Chondrocyte (in vitro differentiated cells): ENCODE data around the gene AKAP10. TPM values are rescaled to one million over a fixed set of nuclear protein-coding genes. Genes with fewer than 3 reads are reported as not detected.

Source experiments
- DNase-seq: peaks from one replicate; pipeline ENCODE4 v3.0.0; 2021; ENCODE audit warnings: mixed read lengths, low spot score
- H3K27ac Mint-ChIP-seq: one replicate; pipeline ENCODE4 v1.8.0; 2021; ENCODE audit warnings: mild to moderate bottlenecking, moderate library complexity, mixed read lengths; ENCODE audit not compliant: unreplicated experiment
- H3K27me3 Mint-ChIP-seq: 2 replicates; pipeline ENCODE4 v1.8.0; 2021; ENCODE audit warnings: low read depth, mixed read lengths
- H3K36me3 Mint-ChIP-seq: 2 replicates; pipeline ENCODE4 v1.8.0; 2021; ENCODE audit warnings: low read depth, mixed read lengths
- H3K4me1 Mint-ChIP-seq: 2 replicates; pipeline ENCODE4 v1.8.0; 2021; ENCODE audit warnings: low read depth, mild to moderate bottlenecking, mixed read lengths
- H3K4me3 Mint-ChIP-seq: one replicate; pipeline ENCODE4 v1.8.0; 2021; ENCODE audit warnings: mild to moderate bottlenecking, moderate library complexity, mixed read lengths; ENCODE audit not compliant: unreplicated experiment
- H3K9me3 Mint-ChIP-seq: 2 replicates; pipeline ENCODE4 v1.8.0; 2021; ENCODE audit warnings: low read depth, mixed read lengths
- CTCF ChIP-seq: fragments of 200-600 bp; sonication (generic); IDR thresholded peaks from 2 replicates; pipeline ENCODE4 v1.5.0; 2021; ENCODE audit warnings: antibody characterized with exemption, mild to moderate bottlenecking, moderate library complexity
- total RNA-seq: library from RNA; stranded (reverse); gene quantifications from 3 replicates; pipeline ENCODE4 v1.2.1, GENCODE V29; 2021

The AKAP10 gene
- total RNA-seq, 1 donor from 2014 or later: 25.7 TPM

- no peak overlapping the region for H3K27ac Mint-ChIP-seq
- H3K4me3 Mint-ChIP-seq: no peak overlapping the region
- no peak for TF ChIP-seq CTCF
- DNase-seq: no peak
- no peaks in the 10 kb centered on the region for H3K9me3 Mint-ChIP-seq
- H3K4me1 Mint-ChIP-seq: peaks cover 5% of the 10 kb centered on the region
- H3K36me3 Mint-ChIP-seq: peaks cover 3% of the 10 kb centered on the region
- H3K27me3 Mint-ChIP-seq: peaks cover 19% of the 10 kb centered on the region
Measured at GRCh38 chr17:19996502-19996901, 18.9 kb upstream of the AKAP10 start.

- DNase-seq: no peak
- no peak for TF ChIP-seq CTCF
- Mint-ChIP-seq H3K27ac (no peak overlapping the region), H3K4me3 (no peak overlapping the region), H3K36me3 (peaks cover 3% of the 10 kb centered on the region), H3K9me3 (no peaks in the 10 kb centered on the region), H3K4me1 (peaks cover 5% of the 10 kb centered on the region), H3K27me3 (peaks cover 19% of the 10 kb centered on the region)
Measured at GRCh38 chr17:19996086-19996485, 18.5 kb upstream of the AKAP10 start.

- no peak overlapping the region for H3K27ac Mint-ChIP-seq
- peak; percentile 87 for TF ChIP-seq CTCF
Measured at GRCh38 chr17:19992803-19993713, 15.4 kb upstream of the AKAP10 start.

GRCh38 chr17:19991252-19991885 lies 13.7 kb upstream of the AKAP10 start:
- H3K27ac Mint-ChIP-seq: no peak overlapping the region

More at GRCh38 chr17:19992803-19993713, 15.4 kb upstream of the AKAP10 start:
- peak overlapping the region; percentile 44 for H3K4me3 Mint-ChIP-seq
- peaks cover 5% of the 10 kb centered on the region for H3K4me1 Mint-ChIP-seq
- H3K36me3 Mint-ChIP-seq: no peaks in the 10 kb centered on the region
- H3K27me3 Mint-ChIP-seq: no peaks in the 10 kb centered on the region
- no peaks in the 10 kb centered on the region for H3K9me3 Mint-ChIP-seq
- DNase-seq: no peak

More at GRCh38 chr17:19991252-19991885, 13.7 kb upstream of the AKAP10 start:
- no peaks in the 10 kb centered on the region for H3K27me3 Mint-ChIP-seq
- DNase-seq: no peak
- no peaks in the 10 kb centered on the region for H3K9me3 Mint-ChIP-seq
- no peaks in the 10 kb centered on the region for H3K36me3 Mint-ChIP-seq
- peaks cover 4% of the 10 kb centered on the region for H3K4me1 Mint-ChIP-seq
- TF ChIP-seq CTCF: no peak
- no peak overlapping the region for H3K4me3 Mint-ChIP-seq
